T-helper 2 cell treated with Interferon-gamma antibody and Interleukin-4, amounts not matched to agents 5 μg/mL and 100 μg/mL, for 36 hours (primary cell): Measurements from ENCODE around the gene TMED9.
"Not testable (repeated sequence)": the region's sequence is repeated elsewhere in the genome, so short reads cannot be mapped to it uniquely, and the experiment has no call there.

Experiments
- DNase-seq: peaks from one replicate; pipeline ENCODE4 v3.0.0; 2021; ENCODE audit warnings: low spot score
- H3K27ac Mint-ChIP-seq: one replicate; pipeline ENCODE4 v1.8.0; 2021; ENCODE audit warnings: mild to moderate bottlenecking, mixed read lengths
- H3K27me3 Mint-ChIP-seq: one replicate; pipeline ENCODE4 v1.8.0; 2021; ENCODE audit warnings: low read depth, mixed read lengths
- H3K36me3 Mint-ChIP-seq: one replicate; pipeline ENCODE4 v1.8.0; 2021; ENCODE audit warnings: low read depth, mixed read lengths
- H3K4me1 Mint-ChIP-seq: one replicate; pipeline ENCODE4 v1.8.0; 2021; ENCODE audit warnings: low read depth, mixed read lengths
- H3K4me3 Mint-ChIP-seq: one replicate; pipeline ENCODE4 v1.8.0; 2022; ENCODE audit warnings: mild to moderate bottlenecking, moderate library complexity, mixed read lengths
- H3K9me3 Mint-ChIP-seq: one replicate; pipeline ENCODE4 v1.8.0; 2021; ENCODE audit warnings: mixed read lengths

The TMED9 gene

DNA sequence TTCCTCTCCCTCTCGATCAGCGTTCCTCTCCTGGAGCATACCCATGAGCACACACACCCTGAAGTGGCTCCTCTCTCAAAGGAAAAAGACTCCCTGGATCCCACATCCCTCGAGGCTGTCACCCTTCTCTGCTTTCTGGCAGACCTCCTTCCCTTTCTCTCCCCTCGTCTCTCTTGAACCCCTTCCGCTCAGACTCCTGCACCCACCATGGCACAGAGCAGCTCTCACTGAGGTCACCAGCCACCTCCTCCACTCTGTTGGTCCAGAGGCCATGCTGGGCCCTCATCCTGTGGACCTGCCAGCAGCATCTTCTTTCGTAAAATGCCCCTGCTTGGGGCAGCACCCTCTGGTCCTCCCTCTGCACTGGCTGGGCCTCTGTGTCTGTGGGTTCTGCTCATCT lies 13.7 kb downstream of the TMED9 start:
- Mint-ChIP-seq H3K27me3 (no peaks in the 10 kb centered on the region), H3K4me1 (peaks cover 5% of the 10 kb centered on the region), H3K9me3 (no peaks in the 10 kb centered on the region), H3K27ac (no peak overlapping the region), H3K36me3 (no peaks in the 10 kb centered on the region), H3K4me3 (no peak overlapping the region)
- no peak for DNase-seq

DNA sequence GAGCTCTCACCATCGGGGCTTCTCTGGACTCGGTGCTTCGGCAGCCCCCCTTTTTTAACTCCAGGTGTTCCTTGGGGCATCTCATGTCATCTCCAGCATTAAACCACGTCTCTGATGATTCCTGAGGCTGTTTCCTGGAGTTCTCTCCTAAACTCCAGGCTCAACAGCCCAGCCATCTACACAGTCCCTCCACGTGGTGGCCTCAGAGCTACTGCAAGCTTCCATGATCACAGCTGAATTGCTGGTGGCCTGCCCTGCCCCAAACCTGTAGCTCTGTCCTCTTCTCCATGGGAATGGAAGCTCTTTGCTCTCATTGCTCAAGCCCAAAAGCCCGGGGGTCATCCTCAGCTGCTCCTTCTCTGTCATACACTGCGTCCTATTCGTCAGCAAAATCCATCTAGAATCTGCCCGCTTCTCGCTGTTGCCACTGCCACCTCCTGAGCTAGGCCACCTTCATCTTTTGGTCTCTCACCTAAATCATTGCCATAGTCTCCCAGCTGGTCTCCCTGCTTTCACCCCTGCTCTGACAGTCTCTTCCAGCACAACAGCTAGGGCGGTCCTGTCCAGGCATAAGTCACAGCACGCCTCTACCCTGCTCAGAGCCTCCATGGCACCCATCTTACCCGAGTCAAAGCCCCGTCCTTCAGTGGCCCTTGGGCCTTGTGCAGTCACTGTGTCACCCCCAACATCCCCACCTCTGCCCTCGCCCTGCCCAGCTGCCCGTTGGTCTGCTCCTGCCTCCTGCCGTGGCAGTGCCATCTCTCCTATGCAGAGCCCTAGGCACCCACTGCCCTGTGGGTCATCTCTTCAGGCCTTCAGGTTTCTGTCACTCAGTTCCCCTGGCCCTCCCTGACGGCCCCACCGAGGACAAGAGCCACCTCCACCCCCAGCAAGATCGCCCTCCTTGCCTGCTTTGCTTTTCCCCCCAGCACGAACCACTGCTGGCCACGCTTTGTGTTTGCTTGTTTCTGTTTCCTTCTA lies 14.4 kb downstream of the TMED9 start:
- Mint-ChIP-seq H3K27me3 (no peaks in the 10 kb centered on the region), H3K9me3 (no peaks in the 10 kb centered on the region), H3K36me3 (no peaks in the 10 kb centered on the region), H3K4me3 (no peak overlapping the region), H3K27ac (peak overlapping the region; percentile 34), H3K4me1 (peaks cover 2% of the 10 kb centered on the region)
- no peak for DNase-seq

DNA sequence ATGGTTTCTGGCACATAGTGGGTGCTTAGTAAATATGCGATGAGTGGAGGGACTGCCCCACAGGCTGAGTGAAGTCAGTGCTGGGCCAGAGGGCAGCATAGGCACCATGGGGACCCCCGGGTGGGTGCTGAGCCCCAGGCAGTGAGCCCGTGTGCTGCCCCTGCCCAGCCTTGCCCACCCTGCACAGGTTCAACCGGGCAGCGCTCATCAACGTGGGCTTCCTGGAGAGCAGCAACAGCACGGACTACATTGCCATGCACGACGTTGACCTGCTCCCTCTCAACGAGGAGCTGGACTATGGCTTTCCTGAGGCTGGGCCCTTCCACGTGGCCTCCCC lies 15.1 kb downstream of the TMED9 start:
- H3K9me3 Mint-ChIP-seq, result no peaks in the 10 kb centered on the region
- no peak for DNase-seq
- no peaks in the 10 kb centered on the region for H3K36me3 Mint-ChIP-seq
- no peak overlapping the region for H3K4me3 Mint-ChIP-seq
- no peak overlapping the region for H3K27ac Mint-ChIP-seq
- no peaks in the 10 kb centered on the region for H3K27me3 Mint-ChIP-seq
- no peaks in the 10 kb centered on the region for H3K4me1 Mint-ChIP-seq

DNA sequence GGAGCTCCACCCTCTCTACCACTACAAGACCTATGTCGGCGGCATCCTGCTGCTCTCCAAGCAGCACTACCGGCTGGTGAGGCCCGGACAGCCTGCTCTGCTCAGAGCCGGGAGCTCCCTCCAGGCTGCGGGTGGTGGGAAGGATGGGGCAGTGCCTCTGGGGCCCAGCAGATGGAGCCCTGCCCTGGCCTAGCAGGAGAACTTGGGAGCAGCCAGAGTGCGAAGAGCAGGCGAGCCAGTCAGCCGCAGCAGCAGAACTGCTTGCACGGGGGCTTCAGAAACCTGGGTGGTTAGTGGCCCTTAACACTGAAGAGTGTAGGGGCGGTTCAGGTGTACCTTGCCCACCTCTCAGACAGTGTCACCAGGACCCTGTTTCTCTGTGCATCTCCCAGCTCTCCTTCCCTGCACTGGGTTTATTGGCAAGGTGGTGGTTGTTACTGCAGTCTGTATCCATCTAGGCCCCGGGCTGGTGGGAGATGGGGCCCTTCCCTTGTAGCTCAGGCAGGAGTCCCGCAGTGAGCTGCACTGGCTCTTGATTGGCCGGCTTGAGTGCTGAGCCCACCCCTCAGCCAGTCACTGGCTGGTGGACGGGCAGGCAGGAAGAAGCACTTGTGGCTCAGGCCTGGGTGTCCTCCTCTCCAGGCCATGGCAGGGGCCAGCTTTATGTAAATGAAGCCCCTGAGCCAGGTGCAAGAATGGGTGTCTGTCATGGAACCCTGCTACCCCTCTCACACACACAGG lies 15.6 kb downstream of the TMED9 start:
- no peaks in the 10 kb centered on the region for H3K9me3 Mint-ChIP-seq
- no peaks in the 10 kb centered on the region for H3K36me3 Mint-ChIP-seq
- no peak overlapping the region for H3K27ac Mint-ChIP-seq
- no peaks in the 10 kb centered on the region for H3K27me3 Mint-ChIP-seq
- H3K4me3 Mint-ChIP-seq, result no peak overlapping the region
- DNase-seq, result peak; percentile 44
- no peaks in the 10 kb centered on the region for H3K4me1 Mint-ChIP-seq

DNA sequence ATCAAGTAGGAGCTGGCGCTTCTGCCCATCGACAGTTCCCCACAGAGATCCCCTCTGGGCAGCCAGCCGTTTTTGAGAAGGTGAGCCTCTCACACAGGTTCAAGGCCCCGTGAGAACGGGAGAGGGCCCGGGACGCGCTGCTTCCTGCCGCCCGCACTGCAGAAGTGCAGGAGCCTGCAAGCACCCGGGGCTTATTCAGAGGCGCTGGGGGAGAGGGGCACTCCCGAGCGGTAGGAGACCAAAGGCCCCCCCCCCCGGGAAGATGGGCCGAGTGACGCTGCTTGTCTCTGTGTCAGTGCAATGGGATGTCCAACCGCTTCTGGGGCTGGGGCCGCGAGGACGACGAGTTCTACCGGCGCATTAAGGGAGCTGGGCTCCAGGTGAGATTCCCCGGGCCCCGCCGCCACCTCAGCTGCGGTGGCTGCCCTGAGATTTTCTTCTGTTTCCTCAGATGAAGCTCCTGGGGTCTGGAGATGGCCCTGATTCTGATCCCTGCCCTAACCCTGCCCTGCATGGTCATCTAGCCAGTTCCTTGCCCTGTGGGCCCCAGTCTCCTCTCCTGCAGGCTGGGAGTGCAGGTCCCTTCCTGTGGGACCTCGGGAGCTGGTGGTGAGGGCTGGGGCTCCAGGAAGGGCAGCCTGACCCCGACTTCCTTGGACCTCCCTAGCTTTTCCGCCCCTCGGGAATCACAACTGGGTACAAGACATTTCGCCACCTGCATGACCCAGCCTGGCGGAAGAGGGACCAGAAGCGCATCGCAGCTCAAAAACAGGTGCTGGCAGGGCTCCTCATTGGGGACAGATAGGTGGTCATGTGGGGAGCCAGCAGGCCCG lies 16.5 kb downstream of the TMED9 start:
- Mint-ChIP-seq H3K27ac (peak overlapping the region; percentile 20), H3K36me3 (no peaks in the 10 kb centered on the region), H3K4me1 (no peaks in the 10 kb centered on the region), H3K9me3 (no peaks in the 10 kb centered on the region), H3K27me3 (no peaks in the 10 kb centered on the region), H3K4me3 (no peak overlapping the region)
- DNase-seq, result no peak

DNA sequence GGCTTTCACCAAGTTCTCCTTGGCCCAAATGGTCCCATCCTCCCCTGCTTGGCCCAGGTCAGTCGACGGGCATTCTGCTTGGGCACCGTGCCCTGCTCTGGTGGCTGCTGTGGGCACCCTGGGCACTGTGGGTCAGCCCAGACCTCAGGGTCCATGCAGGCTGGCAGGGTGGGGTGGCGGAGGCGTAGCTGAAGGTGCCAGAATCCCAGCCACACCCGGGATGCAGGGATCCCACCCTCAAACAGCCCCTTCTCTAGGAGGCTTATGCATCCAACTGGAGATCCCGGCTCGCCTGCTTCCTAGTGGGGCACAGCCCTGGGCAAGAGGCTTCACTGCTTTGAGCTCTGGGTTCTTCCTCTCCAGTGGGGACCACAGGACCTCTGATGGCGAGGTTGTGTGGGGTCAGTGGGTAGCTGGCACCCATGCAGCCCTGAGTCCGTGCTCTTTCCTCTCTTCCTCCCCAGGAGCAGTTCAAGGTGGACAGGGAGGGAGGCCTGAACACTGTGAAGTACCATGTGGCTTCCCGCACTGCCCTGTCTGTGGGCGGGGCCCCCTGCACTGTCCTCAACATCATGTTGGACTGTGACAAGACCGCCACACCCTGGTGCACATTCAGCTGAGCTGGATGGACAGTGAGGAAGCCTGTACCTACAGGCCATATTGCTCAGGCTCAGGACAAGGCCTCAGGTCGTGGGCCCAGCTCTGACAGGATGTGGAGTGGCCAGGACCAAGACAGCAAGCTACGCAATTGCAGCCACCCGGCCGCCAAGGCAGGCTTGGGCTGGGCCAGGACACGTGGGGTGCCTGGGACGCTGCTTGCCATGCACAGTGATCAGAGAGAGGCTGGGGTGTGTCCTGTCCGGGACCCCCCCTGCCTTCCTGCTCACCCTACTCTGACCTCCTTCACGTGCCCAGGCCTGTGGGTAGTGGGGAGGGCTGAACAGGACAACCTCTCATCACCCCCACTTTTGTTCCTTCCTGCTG lies 17.4 kb downstream of the TMED9 start:
- Mint-ChIP-seq H3K36me3 (no peaks in the 10 kb centered on the region), H3K27ac (no peak overlapping the region), H3K4me1 (no peaks in the 10 kb centered on the region), H3K27me3 (no peaks in the 10 kb centered on the region), H3K9me3 (no peaks in the 10 kb centered on the region), H3K4me3 (no peak overlapping the region)
- no peak for DNase-seq

DNA sequence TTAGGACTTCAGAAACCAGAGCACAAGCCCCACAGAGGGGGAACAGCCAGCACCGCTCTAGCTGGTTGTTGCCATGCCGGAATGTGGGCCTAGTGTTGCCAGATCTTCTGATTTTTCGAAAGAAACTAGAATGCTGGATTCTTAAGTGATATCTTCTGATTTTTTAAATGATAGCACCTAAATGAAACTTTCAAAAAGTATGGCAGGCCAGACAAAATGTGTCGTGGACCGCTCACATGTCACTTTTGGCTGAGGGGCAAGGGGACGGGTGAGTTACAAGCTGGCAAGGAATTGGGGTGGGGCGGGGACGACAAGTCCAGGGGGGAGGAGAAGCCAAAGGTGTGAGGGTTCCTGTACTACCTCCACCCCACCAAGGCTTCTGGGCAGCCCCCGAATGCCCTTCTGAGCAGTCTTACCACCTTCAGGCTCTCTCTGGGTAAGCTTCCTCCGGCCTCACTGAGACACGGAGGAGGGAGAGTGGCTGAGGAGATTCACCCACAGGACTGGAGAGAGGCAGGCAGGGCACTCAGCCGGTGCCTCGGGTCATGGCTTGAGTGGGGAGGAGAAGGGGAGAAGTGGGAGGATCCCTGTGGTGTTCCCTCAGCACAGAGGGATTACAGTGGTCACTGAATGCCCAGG lies 18.2 kb downstream of the TMED9 start:
- no peaks in the 10 kb centered on the region for H3K4me1 Mint-ChIP-seq
- no peak overlapping the region for H3K4me3 Mint-ChIP-seq
- no peaks in the 10 kb centered on the region for H3K36me3 Mint-ChIP-seq
- no peaks in the 10 kb centered on the region for H3K9me3 Mint-ChIP-seq
- DNase-seq, result no peak
- H3K27me3 Mint-ChIP-seq, result no peaks in the 10 kb centered on the region
- H3K27ac Mint-ChIP-seq, result peak overlapping the region; percentile 74

DNA sequence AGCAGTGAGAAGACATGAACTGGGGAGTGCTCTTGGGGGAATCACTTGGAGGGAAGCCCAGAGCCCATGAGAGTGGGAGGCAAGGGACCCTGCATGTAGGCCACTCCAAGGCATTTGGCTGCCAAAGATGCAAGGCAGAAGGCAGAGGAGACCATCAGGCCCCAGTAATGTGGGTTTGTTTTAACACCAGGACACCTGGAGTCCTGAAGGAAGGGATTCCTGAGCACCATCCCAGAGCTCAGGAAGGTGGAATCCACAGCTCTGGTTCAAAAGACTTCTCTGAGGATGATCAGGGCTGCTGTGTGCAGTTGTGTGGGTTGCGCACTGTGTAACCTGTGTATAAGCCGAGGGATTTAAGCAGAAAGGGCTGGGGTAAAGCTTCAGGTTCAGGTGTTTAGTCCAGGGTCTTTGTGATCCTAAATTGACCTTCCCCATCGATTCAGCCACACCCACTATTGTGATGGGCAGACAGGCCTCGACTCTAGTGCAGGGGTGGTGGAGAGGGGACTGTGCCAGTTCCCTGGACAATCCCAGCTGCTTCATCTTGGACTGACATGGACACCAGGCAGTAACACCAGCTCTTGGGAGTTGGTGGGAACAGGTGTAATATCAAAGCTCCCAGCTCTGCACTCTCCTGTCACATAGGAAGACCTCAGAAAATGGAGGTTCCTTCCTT lies 18.9 kb downstream of the TMED9 start:
- no peak for DNase-seq
- Mint-ChIP-seq H3K4me1 (no peaks in the 10 kb centered on the region), H3K4me3 (no peak overlapping the region), H3K27ac (peak overlapping the region; percentile 74), H3K9me3 (no peaks in the 10 kb centered on the region), H3K27me3 (no peaks in the 10 kb centered on the region), H3K36me3 (peaks cover 3% of the 10 kb centered on the region)

DNA sequence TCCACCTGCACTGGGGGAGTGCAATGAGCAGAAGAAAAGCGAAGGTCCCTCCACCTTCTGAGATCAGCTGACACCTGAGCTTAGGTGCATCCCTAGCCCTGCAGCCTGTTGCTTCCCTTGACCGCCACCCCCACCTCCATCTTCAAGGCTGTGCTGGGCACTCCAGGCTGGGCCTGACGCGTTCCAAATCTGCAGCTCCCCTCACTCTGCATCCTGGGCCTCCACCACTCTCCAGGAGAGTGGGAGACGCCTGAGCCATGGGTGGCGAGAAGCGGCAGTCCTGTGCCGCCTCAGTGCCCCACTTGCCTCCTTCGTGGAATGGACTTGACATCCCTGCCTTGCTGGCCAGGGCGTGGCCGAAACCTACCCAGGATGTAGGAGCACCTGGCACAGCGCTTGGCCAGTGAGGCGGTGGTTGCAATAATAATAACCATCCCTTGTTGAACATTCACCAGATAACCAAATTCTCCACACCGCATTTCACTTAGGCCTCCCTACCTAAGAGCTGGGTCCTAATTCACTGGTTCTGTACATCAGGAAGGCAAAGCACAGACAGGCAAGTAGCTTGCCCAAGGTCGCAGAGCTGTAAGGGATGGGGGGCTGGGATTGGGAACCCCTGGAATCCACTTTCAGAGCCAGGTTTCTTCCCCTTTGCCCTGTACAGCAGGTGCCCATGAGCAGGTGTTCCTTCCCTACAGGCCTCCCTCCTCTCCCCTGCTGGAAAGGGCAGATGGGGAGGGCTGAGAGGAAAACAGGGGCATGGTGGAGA lies 19.6 kb downstream of the TMED9 start:
- no peaks in the 10 kb centered on the region for H3K9me3 Mint-ChIP-seq
- no peak overlapping the region for H3K4me3 Mint-ChIP-seq
- no peaks in the 10 kb centered on the region for H3K4me1 Mint-ChIP-seq
- H3K36me3 Mint-ChIP-seq, result peaks cover 7% of the 10 kb centered on the region
- no peaks in the 10 kb centered on the region for H3K27me3 Mint-ChIP-seq
- no peak for DNase-seq
- no peak overlapping the region for H3K27ac Mint-ChIP-seq

DNA sequence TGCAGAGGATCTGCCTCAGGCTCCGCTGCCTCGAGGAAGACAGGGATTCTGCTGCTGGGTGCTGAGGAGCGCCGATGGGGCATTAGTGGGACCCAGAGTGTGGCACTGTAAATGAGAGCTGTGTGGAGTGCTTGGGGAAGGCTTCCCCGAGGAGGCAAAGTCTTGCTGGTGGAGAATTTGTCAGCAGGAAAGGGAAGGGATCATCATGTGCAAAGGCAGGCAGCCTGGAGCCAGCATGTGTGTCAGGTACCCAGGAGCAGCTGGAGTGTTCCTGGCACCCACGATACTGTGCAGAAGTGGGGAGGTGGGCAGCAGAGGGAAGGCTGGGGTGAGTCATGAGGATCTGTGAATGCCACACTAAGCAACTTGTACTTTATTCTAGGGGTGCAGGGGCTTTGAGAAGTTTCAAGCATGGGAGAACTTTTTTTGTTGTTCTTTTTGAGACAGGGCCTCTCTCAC lies 20.2 kb downstream of the TMED9 start:
- H3K4me3 Mint-ChIP-seq, result no peak overlapping the region
- H3K27me3 Mint-ChIP-seq, result no peaks in the 10 kb centered on the region
- no peak overlapping the region for H3K27ac Mint-ChIP-seq
- no peaks in the 10 kb centered on the region for H3K9me3 Mint-ChIP-seq
- H3K4me1 Mint-ChIP-seq, result no peaks in the 10 kb centered on the region
- no peak for DNase-seq
- H3K36me3 Mint-ChIP-seq, result peaks cover 7% of the 10 kb centered on the region

DNA sequence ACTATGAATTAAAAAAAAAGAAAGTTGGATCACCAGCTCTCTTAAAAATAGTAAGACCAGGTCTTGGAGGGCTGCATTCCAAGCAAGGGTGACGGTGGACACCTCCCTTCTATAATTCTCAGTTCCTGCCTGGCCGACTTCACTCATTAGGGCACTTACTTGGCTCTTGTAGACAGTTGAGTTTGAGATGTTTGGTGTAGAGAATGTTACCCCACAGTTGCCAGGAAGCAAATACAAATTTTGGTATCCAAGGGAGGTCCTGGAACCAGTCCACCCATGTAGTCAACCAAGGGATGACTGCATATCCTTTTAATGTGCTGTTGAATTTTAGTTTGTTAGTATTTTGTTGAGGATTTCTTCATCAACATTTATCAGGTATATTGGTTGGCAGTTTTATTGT lies 28.6 kb downstream of the TMED9 start:
- Mint-ChIP-seq H3K4me3 (no peak overlapping the region), H3K27ac (no peak overlapping the region), H3K9me3 (no peaks in the 10 kb centered on the region), H3K36me3 (peaks cover 43% of the 10 kb centered on the region), H3K27me3 (no peaks in the 10 kb centered on the region), H3K4me1 (no peaks in the 10 kb centered on the region)
- no peak for DNase-seq

DNA sequence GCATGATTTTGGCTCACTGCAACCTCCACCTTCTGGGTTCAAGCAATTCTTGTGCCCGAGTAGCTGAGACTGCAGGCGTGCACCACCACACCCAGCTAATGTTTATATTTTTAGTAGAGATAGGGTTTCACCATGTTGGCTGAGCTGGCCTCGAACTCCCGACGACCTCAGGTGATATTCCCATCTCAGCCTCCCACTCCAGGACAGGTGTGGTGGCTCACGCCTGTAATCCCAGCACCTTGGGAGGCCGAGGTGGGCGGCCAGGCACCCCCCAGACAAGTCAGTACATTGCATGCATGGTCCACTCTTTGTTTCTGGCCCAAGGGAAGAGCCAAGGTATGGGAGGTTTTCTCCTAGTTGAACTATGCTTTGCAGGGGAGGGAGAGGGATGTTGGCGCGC lies 32.2 kb downstream of the TMED9 start:
- H3K9me3 Mint-ChIP-seq, H3K27me3 Mint-ChIP-seq, H3K27ac Mint-ChIP-seq, DNase-seq, H3K4me1 Mint-ChIP-seq, H3K4me3 Mint-ChIP-seq: not testable (repeated sequence)
- H3K36me3 Mint-ChIP-seq, result peaks cover 28% of the 10 kb centered on the region
